Thymus (tissue), 11 donors: Measurements from ENCODE around the gene ZNF160. TPM values are rescaled to one million over a fixed set of nuclear protein-coding genes. Genes with fewer than 3 reads are reported as not detected.

Source experiments
- DNase-seq, 9 donors: peaks; one replicate each; pipeline ENCODE4 v3.0.0-alpha.2; 2013; ENCODE audit warnings: low spot score in 9 of 9, low read depth in 6 of 9, missing footprints in 1 of 9
- H3K27ac ChIP-seq, 2 donors: one replicate each; pipeline ENCODE4 v1.5.1; 2013; ENCODE audit warnings: control low read depth in 1 of 2, low read depth in 1 of 2, low read length in 1 of 2, mild to moderate bottlenecking in 1 of 2, moderate library complexity in 1 of 2
- H3K27me3 ChIP-seq, 2 donors: one replicate each; pipeline ENCODE4 v1.5.1; 2013; ENCODE audit warnings: low read length in 1 of 2; ENCODE audit not compliant: control insufficient read depth in 2 of 2, insufficient read depth in 1 of 2
- H3K36me3 ChIP-seq, 2 donors: one replicate each; pipeline ENCODE4 v1.5.1; 2013; ENCODE audit warnings: low read length in 1 of 2, mild to moderate bottlenecking in 1 of 2, moderate library complexity in 1 of 2; ENCODE audit not compliant: control insufficient read depth in 2 of 2, insufficient read depth in 2 of 2
- H3K4me1 ChIP-seq, 2 donors: one replicate each; pipeline ENCODE4 v1.5.1; 2013; ENCODE audit warnings: low read length in 2 of 2; ENCODE audit not compliant: control insufficient read depth in 2 of 2, insufficient read depth in 2 of 2
- H3K4me3 ChIP-seq, 2 donors: one replicate each; pipeline ENCODE4 v1.5.1; 2013; ENCODE audit warnings: low read length in 2 of 2, control low read depth in 1 of 2, mild to moderate bottlenecking in 1 of 2
- H3K9me3 ChIP-seq, 2 donors: one replicate each; pipeline ENCODE4 v1.5.1; 2013; ENCODE audit warnings: low read length in 1 of 2, mild to moderate bottlenecking in 1 of 2; ENCODE audit not compliant: control insufficient read depth in 2 of 2, insufficient read depth in 1 of 2
- WGBS: extraction: QIAGEN DNeasy Blood & Tissue Kit; methylation state at CpG from one replicate; pipeline ENCODE4 v1.1.7; 2013; 5-methylcytosine and 5-hydroxymethylcytosine counted together
- polyA plus RNA-seq: library from polyadenylated mRNA; stranded (reverse); fragments of 200-250 nt; gene quantifications from one replicate; pipeline ENCODE4 v1.2.3, GENCODE V29; 2013
- total RNA-seq: library from RNA; stranded (reverse); fragments of 120-200 nt; gene quantifications from one replicate; pipeline ENCODE4 v1.2.4, GENCODE V29; 2013
- donor health status: healthy.

ZNF160 gene
- total and polyA plus RNA-seq, 2 donors = 20.5 to 33.1 TPM

GRCh38 chr19:53082929-53083328 lies 20.3 kb downstream of the ZNF160 start:
- Histone ChIP-seq H3K27ac (no peak overlapping the region), H3K9me3 (no peaks in the 10 kb centered on the region), H3K27me3 (no peaks in the 10 kb centered on the region), H3K4me1 (no peaks in the 10 kb centered on the region), H3K36me3 (peaks cover 37 to 52% of the 10 kb centered on the region in 2 donors), H3K4me3 (no peak overlapping the region)
- 98% methylated on average over 3 of the region's 3 CpGs for WGBS
- DNase-seq = no peak

DNA sequence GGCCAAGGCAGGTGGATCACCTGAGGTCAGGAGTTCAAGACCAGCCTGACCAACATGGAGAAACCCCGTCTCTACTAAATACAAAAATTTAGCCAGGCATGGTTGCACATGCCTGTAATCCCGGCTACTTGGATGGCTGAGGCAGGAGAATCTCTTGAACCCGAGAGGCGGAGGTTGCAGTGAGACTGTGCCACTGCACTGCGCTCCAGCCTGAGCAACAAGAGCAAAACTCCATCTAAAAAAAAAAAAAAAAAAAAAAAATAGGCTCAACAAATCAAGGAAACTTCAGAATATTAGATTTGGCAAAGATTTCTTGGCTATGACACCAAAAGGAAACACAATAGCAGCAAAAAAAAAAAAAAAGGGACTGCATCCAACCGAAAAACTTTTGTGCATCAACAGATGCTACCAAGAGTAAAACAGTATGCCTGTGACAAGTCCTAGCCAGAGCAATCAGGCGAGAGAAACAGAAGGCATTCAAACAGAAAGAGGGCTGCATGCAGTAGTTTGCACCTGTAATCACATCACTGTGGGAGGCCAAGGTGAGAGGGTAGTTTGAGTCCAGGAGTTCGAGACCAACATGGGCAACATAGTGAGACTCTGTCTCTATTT lies 23.8 kb downstream of the ZNF160 start:
- 82% methylated on average over 8 of the region's 8 CpGs for WGBS
- Histone ChIP-seq H3K27me3 (no peaks in the 10 kb centered on the region), H3K36me3 (peaks cover 21 to 41% of the 10 kb centered on the region in 2 donors), H3K4me1 (no peaks in the 10 kb centered on the region), H3K27ac (no peak overlapping the region), H3K4me3 (no peak overlapping the region), H3K9me3 (peaks cover 3 to 6% of the 10 kb centered on the region in 2 donors)
- DNase-seq = no peak

GRCh38 chr19:53078668-53079067 lies 24.6 kb downstream of the ZNF160 start:
- H3K4me1 ChIP-seq = no peaks in the 10 kb centered on the region
- no peak overlapping the region for H3K27ac ChIP-seq
- no peak for DNase-seq
- H3K27me3 ChIP-seq = no peaks in the 10 kb centered on the region
- H3K4me3 ChIP-seq = no peak overlapping the region
- WGBS = 100% methylated on average over 1 of the region's 1 CpG
- H3K36me3 ChIP-seq = peaks cover 21 to 42% of the 10 kb centered on the region in 2 donors
- H3K9me3 ChIP-seq = peaks cover 3 to 6% of the 10 kb centered on the region in 2 donors

DNA sequence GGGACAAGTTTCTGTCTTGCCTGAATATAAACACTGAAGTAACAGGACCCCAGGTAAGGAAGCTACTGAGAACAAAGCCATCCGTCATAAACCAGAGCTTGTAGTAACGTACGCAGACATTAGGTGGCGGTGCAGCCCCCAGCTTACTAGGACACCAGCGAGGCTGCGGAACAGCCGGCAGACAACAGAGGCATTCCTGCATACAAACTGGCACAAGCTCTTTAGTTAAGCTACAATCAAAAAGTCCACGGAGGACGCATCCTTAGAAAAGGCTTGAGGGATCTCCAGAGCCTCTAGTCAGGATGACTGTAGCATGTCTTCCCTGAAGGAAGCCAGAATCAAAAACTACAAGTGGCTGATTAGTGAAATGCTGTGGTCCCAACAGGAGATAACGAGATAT lies 26.2 kb downstream of the ZNF160 start:
- H3K27ac ChIP-seq = no peak overlapping the region
- 83% methylated on average over 10 of the region's 10 CpGs for WGBS
- H3K27me3 ChIP-seq = no peaks in the 10 kb centered on the region
- H3K4me3 ChIP-seq = no peak overlapping the region
- H3K4me1 ChIP-seq = no peaks in the 10 kb centered on the region
- peaks cover 22 to 45% of the 10 kb centered on the region in 2 donors for H3K36me3 ChIP-seq
- H3K9me3 ChIP-seq = peaks cover 8 to 11% of the 10 kb centered on the region in 2 donors
- peak in 8 of 9 donors; percentile 23 to 76 (median 36) for DNase-seq

DNA sequence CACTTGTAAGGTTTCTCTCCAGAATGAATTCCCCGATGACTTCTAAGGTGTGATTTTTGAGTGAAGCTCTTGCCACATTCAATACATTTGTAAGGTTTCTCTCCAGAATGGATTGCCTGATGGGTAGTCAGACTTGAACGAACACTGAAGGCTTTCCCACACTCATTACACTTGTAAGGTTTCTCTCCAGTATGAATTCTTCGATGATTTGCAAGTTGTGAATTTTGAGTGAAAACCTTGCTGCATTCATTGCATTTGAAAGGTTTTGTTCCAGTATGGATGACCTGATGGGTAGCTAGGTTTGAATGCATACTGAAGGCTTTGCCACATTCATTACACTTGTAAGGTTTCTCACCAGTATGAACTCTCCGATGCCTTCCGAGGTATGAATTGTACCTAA lies 34.4 kb downstream of the ZNF160 start:
- Histone ChIP-seq H3K4me1 (no peaks in the 10 kb centered on the region), H3K27me3 (no peaks in the 10 kb centered on the region), H3K36me3 (peaks cover 35 to 60% of the 10 kb centered on the region in 2 donors), H3K9me3 (peaks cover 31 to 32% of the 10 kb centered on the region in 2 donors), H3K27ac (no peak overlapping the region), H3K4me3 (no peak overlapping the region)
- DNase-seq = no peak
- 97% methylated on average over 5 of the region's 5 CpGs for WGBS

GRCh38 chr19:53068199-53068598 lies 35.0 kb downstream of the ZNF160 start:
- Histone ChIP-seq H3K4me1 (no peaks in the 10 kb centered on the region), H3K9me3 (peaks cover 30 to 35% of the 10 kb centered on the region in 2 donors), H3K4me3 (no peak overlapping the region), H3K27me3 (no peaks in the 10 kb centered on the region), H3K36me3 (peaks cover 30 to 54% of the 10 kb centered on the region in 2 donors), H3K27ac (no peak overlapping the region)
- 97% methylated on average over 4 of the region's 4 CpGs for WGBS
- DNase-seq = no peak

DNA sequence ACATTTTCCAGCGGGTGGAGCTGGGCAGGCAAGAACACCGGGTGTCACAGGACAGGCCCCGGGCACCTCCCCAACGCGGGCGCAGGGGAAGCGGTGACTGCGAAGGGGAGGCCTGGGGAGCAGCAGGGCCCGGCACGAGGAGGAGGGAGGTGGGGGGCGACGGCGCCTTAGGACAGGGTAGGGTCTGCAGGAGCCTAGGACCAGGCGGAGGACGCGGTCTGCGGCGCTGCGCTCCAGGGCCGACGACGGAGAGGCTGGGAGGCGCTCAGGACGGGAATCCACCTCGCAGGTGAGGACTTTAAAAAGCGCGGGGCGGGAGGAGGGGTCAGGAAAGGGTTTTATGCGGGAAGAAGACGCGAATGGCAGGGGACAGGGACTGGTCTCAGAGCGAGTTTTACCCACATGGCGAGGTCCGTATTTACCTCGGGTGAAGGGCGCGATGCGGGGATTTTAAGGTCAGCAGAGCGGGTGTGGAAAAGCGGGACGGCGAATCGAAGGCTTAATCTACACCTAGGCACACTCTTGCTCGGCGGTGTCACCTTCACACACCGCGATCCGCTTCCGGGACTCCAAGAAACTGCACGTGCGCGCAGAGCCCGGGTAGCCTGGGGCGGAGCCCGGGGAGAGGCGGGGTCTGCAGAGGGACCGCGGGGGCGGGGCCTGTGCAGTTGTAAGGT lies 45.2 kb downstream of the ZNF160 start:
- peaks cover 0 to 6% of the 10 kb centered on the region in 2 donors for H3K27me3 ChIP-seq
- no peaks in the 10 kb centered on the region for H3K4me1 ChIP-seq
- WGBS = 11% methylated on average over 59 of the region's 59 CpGs
- no peak overlapping the region for H3K4me3 ChIP-seq
- no peaks in the 10 kb centered on the region for H3K36me3 ChIP-seq
- peaks cover 14 to 68% of the 10 kb centered on the region in 2 donors for H3K9me3 ChIP-seq
- H3K27ac ChIP-seq = no peak overlapping the region
- peak in 2 of 9 donors; percentile 4 to 18 for DNase-seq

DNA sequence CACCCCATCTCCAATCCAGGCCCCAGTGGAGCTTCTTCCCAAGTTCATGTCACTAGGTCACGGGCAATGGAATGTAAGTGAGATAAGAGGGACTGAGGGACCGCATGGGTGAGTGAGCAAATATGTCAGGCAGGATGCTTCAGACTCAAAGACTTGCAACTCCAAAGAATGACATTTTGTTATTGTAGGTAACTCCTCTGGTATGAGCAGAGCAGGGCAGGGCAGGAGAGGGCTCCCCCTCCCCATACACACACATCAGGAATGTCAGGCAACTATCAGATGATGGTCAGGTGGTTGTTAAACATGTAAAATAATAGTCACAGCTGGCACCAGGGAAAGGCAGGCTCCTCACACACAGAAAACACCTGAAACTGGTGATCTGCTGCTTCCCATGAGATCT lies 48.1 kb downstream of the ZNF160 start:
- Histone ChIP-seq H3K9me3 (peaks cover 10 to 48% of the 10 kb centered on the region in 2 donors), H3K4me3 (no peak overlapping the region), H3K27me3 (peaks cover 0 to 6% of the 10 kb centered on the region in 2 donors), H3K36me3 (no peaks in the 10 kb centered on the region), H3K27ac (no peak overlapping the region), H3K4me1 (no peaks in the 10 kb centered on the region)
- 85% methylated on average over 2 of the region's 2 CpGs for WGBS
- DNase-seq = no peak

DNA sequence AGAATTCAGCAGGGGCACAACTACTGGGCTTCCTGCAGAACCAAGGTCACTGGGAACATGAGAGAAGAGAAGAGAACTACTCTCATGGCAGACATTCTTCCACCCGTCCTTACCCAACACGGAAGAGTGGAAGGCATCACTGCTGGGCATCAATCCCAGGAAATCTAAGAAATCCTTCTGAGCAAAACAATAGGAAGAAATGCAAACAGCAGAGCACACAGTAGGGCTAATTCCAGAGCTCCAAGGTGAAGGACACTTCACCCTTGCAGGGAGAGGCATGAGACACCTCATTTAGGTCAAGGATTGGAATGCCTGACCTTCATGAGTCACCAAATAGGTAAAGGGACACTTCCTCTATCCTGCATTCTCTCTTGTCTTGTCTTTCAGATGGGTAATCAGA lies 55.8 kb downstream of the ZNF160 start:
- Histone ChIP-seq H3K4me1 (no peaks in the 10 kb centered on the region), H3K36me3 (no peaks in the 10 kb centered on the region), H3K9me3 (peaks cover 0 to 29% of the 10 kb centered on the region in 2 donors), H3K4me3 (no peak overlapping the region), H3K27me3 (no peaks in the 10 kb centered on the region), H3K27ac (no peak overlapping the region)
- WGBS = 98% methylated on average over 2 of the region's 2 CpGs
- no peak for DNase-seq
